ENCODE measurements around the gene NRG2.

NRG2 gene

DNA sequence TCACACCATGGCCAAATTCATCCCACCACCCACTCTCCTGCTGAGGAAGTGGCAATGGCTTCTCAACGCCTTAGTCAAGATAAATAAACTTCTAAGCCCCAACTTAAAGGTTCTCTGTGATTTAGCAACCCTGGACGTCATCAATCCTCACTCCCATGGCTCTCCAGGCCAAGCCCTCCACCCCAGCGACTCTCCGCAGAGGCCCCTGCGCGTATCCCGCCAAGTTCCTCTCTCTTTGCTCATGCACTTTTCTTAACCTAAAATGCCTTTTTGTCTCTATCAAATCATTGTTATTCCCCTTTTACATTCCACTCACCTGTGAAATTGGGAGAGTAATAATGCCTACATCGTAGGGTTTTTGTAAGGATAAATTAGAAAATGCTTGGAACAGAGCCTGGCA is 88.6 kb downstream of the NRG2 start:
- Histone ChIP-seq H3K4me3 (replicated peaks; ENCODE audit: insufficient read depth, low read length) (no peak overlapping the region), H3K27ac (replicated peaks) (no peak overlapping the region), H3K27me3 (ENCODE audit: insufficient read depth, poor library complexity, severe bottlenecking) (no peaks in the 10 kb centered on the region)
- TF ChIP-seq, protein P1, sequence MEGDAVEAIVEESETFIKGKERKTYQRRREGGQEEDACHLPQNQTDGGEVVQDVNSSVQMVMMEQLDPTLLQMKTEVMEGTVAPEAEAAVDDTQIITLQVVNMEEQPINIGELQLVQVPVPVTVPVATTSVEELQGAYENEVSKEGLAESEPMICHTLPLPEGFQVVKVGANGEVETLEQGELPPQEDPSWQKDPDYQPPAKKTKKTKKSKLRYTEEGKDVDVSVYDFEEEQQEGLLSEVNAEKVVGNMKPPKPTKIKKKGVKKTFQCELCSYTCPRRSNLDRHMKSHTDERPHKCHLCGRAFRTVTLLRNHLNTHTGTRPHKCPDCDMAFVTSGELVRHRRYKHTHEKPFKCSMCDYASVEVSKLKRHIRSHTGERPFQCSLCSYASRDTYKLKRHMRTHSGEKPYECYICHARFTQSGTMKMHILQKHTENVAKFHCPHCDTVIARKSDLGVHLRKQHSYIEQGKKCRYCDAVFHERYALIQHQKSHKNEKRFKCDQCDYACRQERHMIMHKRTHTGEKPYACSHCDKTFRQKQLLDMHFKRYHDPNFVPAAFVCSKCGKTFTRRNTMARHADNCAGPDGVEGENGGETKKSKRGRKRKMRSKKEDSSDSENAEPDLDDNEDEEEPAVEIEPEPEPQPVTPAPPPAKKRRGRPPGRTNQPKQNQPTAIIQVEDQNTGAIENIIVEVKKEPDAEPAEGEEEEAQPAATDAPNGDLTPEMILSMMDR (IDR thresholded peaks at IDR 0.05; ENCODE audit: insufficient read depth, low read length), result no peak
- TF ChIP-seq, protein P2, sequence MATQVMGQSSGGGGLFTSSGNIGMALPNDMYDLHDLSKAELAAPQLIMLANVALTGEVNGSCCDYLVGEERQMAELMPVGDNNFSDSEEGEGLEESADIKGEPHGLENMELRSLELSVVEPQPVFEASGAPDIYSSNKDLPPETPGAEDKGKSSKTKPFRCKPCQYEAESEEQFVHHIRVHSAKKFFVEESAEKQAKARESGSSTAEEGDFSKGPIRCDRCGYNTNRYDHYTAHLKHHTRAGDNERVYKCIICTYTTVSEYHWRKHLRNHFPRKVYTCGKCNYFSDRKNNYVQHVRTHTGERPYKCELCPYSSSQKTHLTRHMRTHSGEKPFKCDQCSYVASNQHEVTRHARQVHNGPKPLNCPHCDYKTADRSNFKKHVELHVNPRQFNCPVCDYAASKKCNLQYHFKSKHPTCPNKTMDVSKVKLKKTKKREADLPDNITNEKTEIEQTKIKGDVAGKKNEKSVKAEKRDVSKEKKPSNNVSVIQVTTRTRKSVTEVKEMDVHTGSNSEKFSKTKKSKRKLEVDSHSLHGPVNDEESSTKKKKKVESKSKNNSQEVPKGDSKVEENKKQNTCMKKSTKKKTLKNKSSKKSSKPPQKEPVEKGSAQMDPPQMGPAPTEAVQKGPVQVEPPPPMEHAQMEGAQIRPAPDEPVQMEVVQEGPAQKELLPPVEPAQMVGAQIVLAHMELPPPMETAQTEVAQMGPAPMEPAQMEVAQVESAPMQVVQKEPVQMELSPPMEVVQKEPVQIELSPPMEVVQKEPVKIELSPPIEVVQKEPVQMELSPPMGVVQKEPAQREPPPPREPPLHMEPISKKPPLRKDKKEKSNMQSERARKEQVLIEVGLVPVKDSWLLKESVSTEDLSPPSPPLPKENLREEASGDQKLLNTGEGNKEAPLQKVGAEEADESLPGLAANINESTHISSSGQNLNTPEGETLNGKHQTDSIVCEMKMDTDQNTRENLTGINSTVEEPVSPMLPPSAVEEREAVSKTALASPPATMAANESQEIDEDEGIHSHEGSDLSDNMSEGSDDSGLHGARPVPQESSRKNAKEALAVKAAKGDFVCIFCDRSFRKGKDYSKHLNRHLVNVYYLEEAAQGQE (IDR thresholded peaks at IDR 0.05; ENCODE audit: insufficient replicate concordance, low read depth), result no peak
- TF ChIP-seq GABPA (IDR thresholded peaks at IDR 0.05; ENCODE audit: low read depth), result no peak
- no peak for TF ChIP-seq SPI1 (IDR thresholded peaks at IDR 0.05; ENCODE audit: borderline replicate concordance, low read depth)
- TF ChIP-seq POLR2AphosphoS5 (IDR thresholded peaks at IDR 0.05; ENCODE audit: low read depth), result no peak
- DNase-seq (ENCODE audit: low read depth in 1 of 2, low spot score in 1 of 2), result no peak

DNA sequence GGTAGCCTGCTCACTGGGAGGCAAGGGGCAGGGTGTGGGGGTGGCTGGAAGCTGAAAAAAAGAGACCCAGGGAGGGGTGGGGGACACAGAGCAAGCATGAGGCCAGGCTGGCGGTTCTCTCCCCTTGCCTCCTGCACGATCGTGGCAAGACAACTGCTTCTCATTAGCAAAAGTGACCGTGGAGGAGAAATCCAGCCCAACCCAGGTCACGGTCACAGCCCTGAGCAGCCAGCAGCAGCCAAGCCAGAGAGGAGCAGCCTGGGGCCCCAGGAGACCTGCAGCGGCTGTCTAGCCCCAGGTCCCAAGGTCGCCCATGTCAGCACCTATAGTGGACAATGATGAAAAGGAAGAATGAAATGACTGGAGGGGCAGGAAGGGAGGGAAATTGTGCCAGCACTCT is 89.1 kb downstream of the NRG2 start:
- Histone ChIP-seq H3K27ac (replicated peaks) (no peak overlapping the region), H3K4me3 (replicated peaks; ENCODE audit: insufficient read depth, low read length) (no peak overlapping the region), H3K27me3 (ENCODE audit: insufficient read depth, poor library complexity, severe bottlenecking) (no peaks in the 10 kb centered on the region)
- TF ChIP-seq SPI1 (IDR thresholded peaks at IDR 0.05; ENCODE audit: borderline replicate concordance, low read depth) (no peak), GABPA (IDR thresholded peaks at IDR 0.05; ENCODE audit: low read depth) (no peak), POLR2AphosphoS5 (IDR thresholded peaks at IDR 0.05; ENCODE audit: low read depth) (no peak)
- TF ChIP-seq, protein P2 (IDR thresholded peaks at IDR 0.05; ENCODE audit: insufficient replicate concordance, low read depth), result no peak
- TF ChIP-seq, protein P1 (IDR thresholded peaks at IDR 0.05; ENCODE audit: insufficient read depth, low read length), result no peak
- DNase-seq (ENCODE audit: low read depth in 1 of 2, low spot score in 1 of 2), result no peak

DNA sequence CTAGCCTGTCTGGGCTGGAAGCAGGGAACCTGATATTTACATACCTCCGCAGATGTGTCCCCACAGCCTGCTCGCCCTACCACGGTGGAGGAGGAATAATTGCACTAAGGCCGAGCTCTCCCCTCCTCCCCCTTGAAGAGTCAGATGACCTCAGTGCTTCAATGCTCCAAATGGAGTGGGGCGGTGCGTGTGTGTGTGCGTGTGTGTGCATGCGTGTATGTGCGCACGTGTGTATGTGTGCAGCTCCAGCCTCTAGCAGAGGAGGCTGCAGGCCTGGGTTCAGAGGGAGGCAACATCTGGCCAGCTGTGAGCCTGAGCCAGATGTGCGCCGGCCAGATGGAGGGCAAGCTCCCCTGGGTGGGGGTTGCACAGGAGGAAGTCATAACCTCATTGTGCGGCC is 90.5 kb downstream of the NRG2 start:
- no peak for DNase-seq (ENCODE audit: low read depth in 1 of 2, low spot score in 1 of 2)
- no peak overlapping the region for H3K4me3 ChIP-seq (replicated peaks; ENCODE audit: insufficient read depth, low read length)
- H3K27me3 ChIP-seq (ENCODE audit: insufficient read depth, poor library complexity, severe bottlenecking), result no peaks in the 10 kb centered on the region
- H3K27ac ChIP-seq (replicated peaks), result no peak overlapping the region
- TF ChIP-seq, protein P2 (IDR thresholded peaks at IDR 0.05; ENCODE audit: insufficient replicate concordance, low read depth), result no peak

DNA sequence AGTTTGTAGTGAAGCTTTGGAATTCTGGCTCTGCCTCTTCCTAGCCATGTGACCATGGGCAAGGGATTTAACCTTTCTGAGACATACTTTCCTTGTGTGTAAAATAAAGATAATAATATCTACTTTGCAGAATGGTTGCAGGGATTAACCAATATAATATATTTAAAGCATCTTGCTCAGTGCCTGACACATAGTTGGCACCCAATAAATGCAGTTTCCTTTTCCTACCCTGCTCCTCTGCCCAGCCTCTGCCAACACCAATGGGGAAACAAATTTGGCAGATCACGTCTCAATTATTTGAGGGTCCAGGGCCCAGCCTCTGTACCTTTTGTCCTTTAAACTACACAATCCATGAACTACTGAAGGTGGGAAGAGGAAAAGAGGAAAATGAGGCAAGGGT is 91.1 kb downstream of the NRG2 start:
- Histone ChIP-seq H3K4me3 (replicated peaks; ENCODE audit: insufficient read depth, low read length) (no peak overlapping the region), H3K27me3 (ENCODE audit: insufficient read depth, poor library complexity, severe bottlenecking) (no peaks in the 10 kb centered on the region), H3K27ac (replicated peaks) (no peak overlapping the region)
- TF ChIP-seq, protein P2 (IDR thresholded peaks at IDR 0.05; ENCODE audit: insufficient replicate concordance, low read depth), result no peak
- DNase-seq (ENCODE audit: low read depth in 1 of 2, low spot score in 1 of 2), result no peak

All from HL-60 (cell line).